ENCODE results near the gene TNFAIP8L1.

DNA sequence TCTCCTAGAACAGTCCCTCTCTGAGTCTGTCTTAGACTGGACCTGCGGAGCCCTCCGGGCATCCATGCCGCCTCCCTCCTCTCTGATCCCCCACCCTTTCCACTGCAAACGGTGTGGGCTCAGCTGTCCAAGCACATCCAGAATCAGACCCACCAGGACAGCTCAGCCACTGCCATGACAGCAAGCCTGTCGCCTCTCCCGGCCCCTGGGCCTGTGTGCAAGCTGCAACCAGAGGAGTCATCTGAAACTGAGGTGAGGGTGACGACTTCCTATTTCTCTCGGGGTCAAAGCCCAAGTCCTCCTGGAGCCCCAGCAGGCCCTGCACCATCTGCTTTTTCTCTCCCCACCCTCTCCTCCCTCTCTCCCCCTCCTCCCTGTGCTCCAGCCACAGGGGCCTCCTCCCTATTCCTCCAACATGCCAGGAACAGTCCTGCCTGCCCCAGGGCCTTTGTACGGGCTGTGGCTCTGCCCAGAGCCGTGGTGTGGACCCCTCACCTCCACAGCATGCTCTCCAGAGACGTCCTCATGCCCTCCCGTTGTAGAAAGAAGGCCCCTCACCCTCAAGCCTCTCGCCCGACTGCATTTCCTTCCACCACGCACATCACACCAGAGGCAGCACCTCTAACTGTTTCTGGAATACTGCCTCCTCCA lies 54.3 kb downstream of the TNFAIP8L1 start:
- TF ChIP-seq, protein P1, sequence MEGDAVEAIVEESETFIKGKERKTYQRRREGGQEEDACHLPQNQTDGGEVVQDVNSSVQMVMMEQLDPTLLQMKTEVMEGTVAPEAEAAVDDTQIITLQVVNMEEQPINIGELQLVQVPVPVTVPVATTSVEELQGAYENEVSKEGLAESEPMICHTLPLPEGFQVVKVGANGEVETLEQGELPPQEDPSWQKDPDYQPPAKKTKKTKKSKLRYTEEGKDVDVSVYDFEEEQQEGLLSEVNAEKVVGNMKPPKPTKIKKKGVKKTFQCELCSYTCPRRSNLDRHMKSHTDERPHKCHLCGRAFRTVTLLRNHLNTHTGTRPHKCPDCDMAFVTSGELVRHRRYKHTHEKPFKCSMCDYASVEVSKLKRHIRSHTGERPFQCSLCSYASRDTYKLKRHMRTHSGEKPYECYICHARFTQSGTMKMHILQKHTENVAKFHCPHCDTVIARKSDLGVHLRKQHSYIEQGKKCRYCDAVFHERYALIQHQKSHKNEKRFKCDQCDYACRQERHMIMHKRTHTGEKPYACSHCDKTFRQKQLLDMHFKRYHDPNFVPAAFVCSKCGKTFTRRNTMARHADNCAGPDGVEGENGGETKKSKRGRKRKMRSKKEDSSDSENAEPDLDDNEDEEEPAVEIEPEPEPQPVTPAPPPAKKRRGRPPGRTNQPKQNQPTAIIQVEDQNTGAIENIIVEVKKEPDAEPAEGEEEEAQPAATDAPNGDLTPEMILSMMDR (conservative IDR thresholded peaks at IDR 0.05; ENCODE audit: low read depth, low read length) = no peak
- no peak for TF ChIP-seq EZH2 (IDR thresholded peaks at IDR 0.05; ENCODE audit: low read length, unreplicated experiment)

All from PC-3 (cell line).